Measurements from ENCODE around the gene NSF. TPM values are rescaled to one million over a fixed set of nuclear protein-coding genes. Genes with fewer than 3 reads are reported as not detected.
A peak's percentile ranks its signal among the peaks of the same experiment; 100 is the strongest.

NSF gene
- total and polyA plus RNA-seq, 12 donors, result 7.5 to 101 (median 44.8) TPM

DNA sequence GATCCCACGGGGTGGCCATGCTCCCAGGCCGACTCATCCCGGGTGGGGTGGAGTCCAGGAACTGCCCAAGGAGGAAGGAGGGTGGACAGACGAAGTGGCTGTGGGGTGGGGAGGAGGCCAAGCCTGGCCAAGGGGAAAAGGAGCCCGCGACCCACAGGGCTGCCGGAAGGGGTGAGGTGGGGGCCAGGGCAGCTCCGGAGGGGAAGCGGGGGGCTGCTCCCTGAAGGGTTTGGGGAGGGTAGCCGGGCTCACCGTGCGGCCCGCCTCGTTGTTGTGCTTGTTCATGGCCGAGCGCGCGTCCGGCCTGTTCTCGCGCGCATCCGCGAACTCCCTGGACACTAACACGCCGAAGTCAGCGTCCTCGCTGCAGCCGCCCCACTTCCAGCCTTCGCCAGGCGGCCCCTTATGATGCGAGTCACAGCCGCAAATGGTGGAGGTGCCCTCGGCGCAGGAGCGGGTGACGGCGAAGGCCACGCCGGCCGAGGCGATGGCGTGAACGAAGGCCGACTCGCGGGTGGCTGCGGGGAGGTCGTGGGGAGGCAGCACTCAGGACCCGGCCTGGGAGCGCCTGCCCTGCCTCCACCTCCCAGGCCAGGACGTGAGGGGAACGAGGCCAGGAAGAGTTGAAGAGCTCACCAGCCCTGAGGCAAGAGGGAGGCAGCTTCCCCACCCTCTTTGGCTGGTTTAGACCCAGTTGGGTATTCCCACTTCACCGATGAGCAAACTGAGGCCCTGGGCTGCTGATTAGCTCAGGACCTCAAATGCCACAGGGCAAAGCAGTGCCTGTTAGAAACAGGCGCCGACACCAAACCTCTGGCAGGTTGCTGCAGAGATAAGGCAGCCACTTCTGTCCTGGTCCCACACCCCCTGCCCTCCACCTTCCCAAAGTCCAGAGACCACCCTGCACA, 179.3 kb downstream of the NSF start:
- WGBS, 4 donors, result 11 to 26% (median 15%) methylated on average over 13 to 56 of the region's 56 CpGs
- Histone ChIP-seq H3K27me3 (no peaks in the 10 kb centered on the region), H3K4me3 (peak overlapping the region in 1 of 4 donors; percentile 48), H3K4me1 (replicated peaks in 1 of 2) (peaks cover 6 to 27% of the 10 kb centered on the region in 2 donors), H3K27ac (no peak overlapping the region), H3K9me3 (replicated peaks in 1 of 3) (no peaks in the 10 kb centered on the region), H3K36me3 (replicated peaks in 1 of 2) (no peaks in the 10 kb centered on the region)
- TF ChIP-seq CTCF (IDR thresholded peaks at IDR 0.05), result no peak
- TF ChIP-seq POLR2A (IDR thresholded peaks at IDR 0.05), result no peak
- intact Hi-C loops (cut with DNase I), result no loop called here
- peak in 2 of 7 donors; percentile 17 to 26 for DNase-seq

DNA sequence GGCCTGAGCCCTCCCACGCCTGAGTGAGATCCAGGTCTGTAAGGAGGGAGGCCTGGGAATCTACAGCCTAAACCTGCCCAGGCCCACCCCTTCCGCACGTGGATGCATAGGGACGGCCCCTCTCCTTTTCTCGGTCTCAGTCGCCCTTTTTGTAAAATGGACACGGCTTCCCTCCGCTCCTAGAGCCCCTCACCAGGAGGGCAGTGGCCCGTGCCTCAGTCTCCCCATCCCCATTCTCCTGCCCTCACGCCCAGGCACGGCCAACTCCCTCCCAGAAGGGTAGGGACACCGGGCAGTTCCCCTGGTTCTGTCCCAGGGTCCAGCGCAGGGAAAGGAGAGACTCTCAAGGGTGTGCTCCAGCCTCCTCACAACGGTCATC, 180.0 kb downstream of the NSF start:
- no peaks in the 10 kb centered on the region for H3K27me3 ChIP-seq
- H3K9me3 ChIP-seq (replicated peaks in 1 of 3), result no peaks in the 10 kb centered on the region
- peak overlapping the region in 1 of 4 donors; percentile 73 for H3K4me3 ChIP-seq
- intact Hi-C loops (cut with DNase I), result no loop called here
- no peak overlapping the region for H3K27ac ChIP-seq
- no peak for TF ChIP-seq CTCF (IDR thresholded peaks at IDR 0.05)
- no peak for TF ChIP-seq POLR2A (IDR thresholded peaks at IDR 0.05)
- DNase-seq, result no peak
- peaks cover 6 to 23% of the 10 kb centered on the region in 2 donors for H3K4me1 ChIP-seq (replicated peaks in 1 of 2)
- H3K36me3 ChIP-seq (replicated peaks in 1 of 2), result no peaks in the 10 kb centered on the region
- 66 to 75% (median 73%) methylated on average over 10 to 14 of the region's 14 CpGs for WGBS, 4 donors

DNA sequence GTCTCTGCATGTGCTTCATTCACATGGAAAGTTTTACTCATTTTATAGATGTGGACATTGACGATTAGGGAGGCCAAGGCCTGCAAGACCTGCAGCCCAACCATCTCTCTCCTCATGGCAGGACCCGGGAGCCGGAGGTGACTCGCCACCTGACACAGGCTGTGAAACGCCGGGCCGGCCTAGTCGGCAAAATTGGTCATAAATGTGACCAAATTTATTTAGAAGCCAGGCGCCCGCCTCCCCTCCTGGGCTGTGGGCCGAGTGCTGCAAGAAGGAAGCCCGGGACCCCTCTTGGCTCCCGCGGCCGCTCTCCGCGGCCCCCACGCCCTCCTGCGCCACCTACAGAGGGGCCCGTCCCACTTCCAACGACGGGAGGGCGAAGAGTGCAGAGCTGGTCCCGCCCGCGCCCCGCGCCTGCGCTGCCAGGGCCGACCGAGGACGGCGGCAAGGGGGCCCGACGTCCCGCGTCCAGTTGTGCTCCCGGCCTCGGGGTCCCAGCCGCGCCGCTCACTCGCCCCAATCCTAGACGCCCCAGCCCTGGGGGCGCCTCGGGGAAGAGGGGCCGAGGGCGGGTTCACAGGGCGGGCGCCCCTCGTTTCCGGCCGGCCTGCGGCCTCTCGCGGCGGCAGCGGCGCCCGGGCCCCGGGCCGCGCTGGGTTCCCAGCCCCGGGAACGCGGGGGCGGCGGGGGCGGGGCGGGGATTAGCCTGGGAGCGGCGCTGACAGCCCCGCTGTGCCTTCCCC, 180.5 kb downstream of the NSF start:
- 6 to 16% (median 10%) methylated on average over 24 to 73 of the region's 73 CpGs for WGBS, 4 donors
- intact Hi-C loops (cut with DNase I), result no loop called here
- H3K4me1 ChIP-seq (replicated peaks in 1 of 2), result peaks cover 6 to 23% of the 10 kb centered on the region in 2 donors
- no peaks in the 10 kb centered on the region for H3K27me3 ChIP-seq
- TF ChIP-seq CTCF (IDR thresholded peaks at IDR 0.05), result no peak
- peak overlapping the region in 1 of 5 donors; percentile 65 for H3K27ac ChIP-seq
- peak overlapping the region in 1 of 4 donors; percentile 73 for H3K4me3 ChIP-seq
- no peaks in the 10 kb centered on the region for H3K36me3 ChIP-seq (replicated peaks in 1 of 2)
- DNase-seq, result peak in 4 of 7 donors; percentile 28 to 61 (median 42)
- no peaks in the 10 kb centered on the region for H3K9me3 ChIP-seq (replicated peaks in 1 of 3)

Data from adrenal gland (tissue), 12 donors.